DMS114 treated with DMSO at 0.1 percent for 48 hours (cell line): ENCODE measurements around the gene MYH10.
"Not testable (repeated sequence)": the region's sequence is repeated elsewhere in the genome, so short reads cannot be mapped to it uniquely, and the experiment has no call there.

Source experiments
- DNase-seq: peaks from one replicate; lab custom pipeline; 2025; ENCODE audit not compliant: unreplicated experiment; lab: John Stamatoyannopoulos, UW

The MYH10 gene

GRCh38 chr17:8630227-8630801, at the start of gene MYH10:
TSS of gene MYH10 (minus strand) at chr17:8630725. CDS start at chr17:8623246, 7,479 bp downstream.
- DNase-seq = no peak

- no peak for DNase-seq
Observed at GRCh38 chr17:8679126-8679525, 48.6 kb upstream of the MYH10 start.

- no peak for DNase-seq
Observed at GRCh38 chr17:8675306-8675705, 44.8 kb upstream of the MYH10 start.

GRCh38 chr17:8674344-8675305, 44.1 kb upstream of the MYH10 start:
- DNase-seq = no peak

- DNase-seq = no peak
Observed at GRCh38 chr17:8673612-8674011, 43.1 kb upstream of the MYH10 start.

GRCh38 chr17:8672326-8672725, 41.8 kb upstream of the MYH10 start:
- no peak for DNase-seq

- no peak for DNase-seq
Observed at GRCh38 chr17:8670421-8670820, 39.9 kb upstream of the MYH10 start.

GRCh38 chr17:8668176-8668740, 37.7 kb upstream of the MYH10 start:
- no peak for DNase-seq

- DNase-seq = no peak
Observed at GRCh38 chr17:8667421-8667820, 36.9 kb upstream of the MYH10 start.

GRCh38 chr17:8665684-8666083, 35.2 kb upstream of the MYH10 start:
- DNase-seq = no peak

GRCh38 chr17:8664456-8665126, 34.1 kb upstream of the MYH10 start:
- DNase-seq = no peak

- DNase-seq = no peak
Observed at GRCh38 chr17:8662973-8663372, 32.4 kb upstream of the MYH10 start.

GRCh38 chr17:8662076-8662831, 31.7 kb upstream of the MYH10 start:
- DNase-seq = no peak

- DNase-seq = not testable (repeated sequence)
Observed at GRCh38 chr17:8660709-8661108, 30.2 kb upstream of the MYH10 start.

GRCh38 chr17:8659758-8660410, 29.4 kb upstream of the MYH10 start:
- DNase-seq = no peak

GRCh38 chr17:8658810-8659209, 28.3 kb upstream of the MYH10 start:
- DNase-seq = no peak

GRCh38 chr17:8656693-8657092, 26.2 kb upstream of the MYH10 start:
- no peak for DNase-seq

- DNase-seq = no peak
Observed at GRCh38 chr17:8654822-8655221, 24.3 kb upstream of the MYH10 start.

- DNase-seq = no peak
Observed at GRCh38 chr17:8651013-8651412, 20.5 kb upstream of the MYH10 start.

GRCh38 chr17:8650119-8650499, 19.6 kb upstream of the MYH10 start:
- DNase-seq = no peak
